HG03520 (cell line): ENCODE measurements around the gene BEST2.
"Not testable (repeated sequence)": the region's sequence is repeated elsewhere in the genome, so short reads cannot be mapped to it uniquely, and the experiment has no call there.

ENCODE experiments used
- ATAC-seq: cut with Tn5 transposase; IDR thresholded peaks from one replicate; pipeline ENCODE4 v1.9.1; 2021; ENCODE audit warnings: mild to moderate bottlenecking, moderate library complexity; ENCODE audit not compliant: unreplicated experiment

BEST2 gene

DNA sequence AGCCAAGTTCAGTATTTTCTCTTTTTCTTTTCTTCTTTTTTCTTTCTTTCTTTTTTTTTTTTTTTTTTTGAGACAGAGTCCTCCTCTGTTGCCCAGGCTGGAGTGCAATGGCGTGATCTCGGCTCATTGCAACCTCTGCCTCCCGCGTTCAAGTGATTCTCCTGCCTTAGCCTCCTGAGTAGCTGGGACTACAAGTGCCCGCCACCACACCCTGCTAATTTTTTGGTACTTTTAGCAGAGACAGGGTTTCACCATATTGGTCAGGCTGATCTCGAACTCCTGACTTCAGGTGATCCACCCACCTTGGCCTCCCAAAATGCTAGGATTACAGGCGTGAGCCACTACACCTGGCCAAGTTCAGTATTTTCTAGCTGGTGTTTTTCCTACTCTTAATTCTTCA, 46.0 kb downstream of the BEST2 start:
- ATAC-seq: not testable (repeated sequence)

DNA sequence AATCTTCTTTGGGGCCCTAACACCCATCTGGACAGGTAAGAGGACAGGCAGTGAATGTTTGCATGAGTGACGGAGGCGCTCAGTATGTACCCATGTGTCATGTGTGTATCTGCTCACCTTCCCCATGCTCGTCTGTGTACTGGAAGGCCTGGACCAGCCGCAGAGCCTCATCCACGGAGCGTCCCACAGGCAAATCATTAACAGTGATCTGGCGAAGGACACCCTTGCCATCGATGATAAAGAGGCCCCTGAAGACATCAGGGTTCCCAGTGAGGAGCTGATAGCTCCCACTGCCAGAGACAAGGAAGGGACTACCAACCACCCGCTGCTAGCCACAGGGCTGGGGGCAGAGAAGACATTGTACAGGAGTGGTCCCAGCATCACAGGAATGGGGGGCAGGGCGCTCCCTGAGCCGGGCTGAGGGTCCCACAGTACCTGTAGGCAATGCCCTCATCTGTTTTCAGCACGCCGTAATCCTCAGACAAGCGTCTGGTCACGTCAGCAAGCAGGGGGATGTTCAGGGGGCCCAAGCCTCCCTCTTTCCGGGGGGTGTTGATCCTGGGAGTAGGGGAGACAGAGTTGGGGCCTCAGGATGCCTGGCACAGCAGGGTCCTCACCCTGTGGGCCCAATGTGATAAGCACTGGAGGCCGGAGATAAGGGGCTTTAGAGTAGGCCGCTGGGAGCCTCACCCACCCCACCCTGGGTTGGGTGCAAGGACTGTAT, 48.3 kb downstream of the BEST2 start:
- no peak for ATAC-seq

DNA sequence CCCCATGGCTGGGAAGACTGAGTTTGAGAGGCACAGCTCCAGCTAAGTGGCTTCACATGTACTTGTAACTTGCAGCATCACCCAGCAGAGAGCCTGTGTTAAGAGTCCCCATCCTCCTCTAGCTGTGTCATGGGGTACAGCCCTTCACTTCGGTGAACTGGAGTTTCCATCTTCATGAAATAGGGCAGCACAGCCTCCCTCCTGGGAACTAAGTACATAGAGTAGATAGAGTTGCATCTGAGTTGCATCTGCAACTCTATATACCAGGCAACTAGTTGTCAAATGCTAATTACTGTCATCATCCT, 48.8 kb downstream of the BEST2 start:
- ATAC-seq: no peak

DNA sequence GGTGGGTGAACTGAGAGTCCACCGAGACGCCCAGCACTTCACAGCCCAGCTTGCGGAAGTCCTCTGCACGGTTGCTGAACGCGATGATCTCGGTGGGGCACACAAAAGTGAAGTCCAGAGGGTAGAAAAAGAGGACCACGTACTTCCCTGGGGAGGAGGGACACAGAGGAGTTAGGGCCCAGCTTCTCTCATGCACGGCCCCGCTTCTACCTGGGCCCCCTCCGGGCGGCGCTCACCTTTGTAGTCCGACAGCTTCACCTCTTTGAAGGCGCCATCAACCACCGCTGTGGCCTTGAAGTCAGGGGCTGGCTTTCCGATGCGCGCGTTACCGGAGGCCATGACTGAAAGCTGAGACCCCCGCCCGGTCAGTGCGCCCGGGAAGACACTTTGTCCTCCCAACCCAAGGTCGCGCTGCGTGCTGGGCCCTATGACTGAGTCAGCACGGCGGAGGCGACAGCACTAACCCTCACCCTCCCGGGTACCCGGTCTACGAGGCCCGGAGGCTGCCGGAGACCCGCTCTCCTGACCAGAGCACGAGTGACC, 49.4 kb downstream of the BEST2 start:
- no peak for ATAC-seq

DNA sequence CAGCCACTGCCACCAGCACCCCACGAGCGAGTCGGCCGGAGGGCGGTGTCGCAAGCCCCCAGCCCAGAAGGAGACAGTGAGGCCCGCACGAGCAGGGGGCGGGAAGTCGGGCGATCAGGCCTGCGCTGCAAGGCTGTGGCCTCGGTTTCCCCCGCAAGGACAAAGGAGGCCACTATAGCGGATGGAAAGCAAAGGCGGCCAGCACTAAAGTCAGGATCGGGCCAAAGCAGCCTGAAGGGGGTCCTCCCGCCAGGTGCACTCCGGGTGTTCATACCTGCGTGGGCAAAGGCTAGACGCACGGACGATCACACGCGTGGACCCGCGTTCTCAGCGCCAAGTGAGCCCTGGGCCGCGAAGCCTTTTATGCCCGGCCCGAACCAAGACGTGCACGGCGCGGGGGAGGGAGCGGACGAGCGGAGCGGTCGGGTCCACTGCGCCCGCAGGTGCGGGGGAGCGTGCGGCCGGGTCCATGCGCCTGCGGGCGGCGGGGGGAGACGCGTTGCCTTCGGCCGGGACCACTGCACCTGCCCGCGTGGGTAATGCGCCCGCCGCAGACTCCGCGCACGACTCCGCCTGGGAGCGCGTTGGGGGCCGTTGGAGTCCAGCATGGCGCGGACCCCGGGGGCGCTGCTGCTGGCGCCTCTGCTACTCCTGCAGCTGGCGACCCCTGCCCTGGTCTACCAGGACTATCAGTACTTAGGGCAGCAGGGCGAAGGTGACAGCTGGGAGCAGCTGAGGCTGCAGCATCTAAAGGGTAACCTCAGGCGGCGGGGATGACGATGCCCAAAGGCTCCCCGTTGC, 50.1 kb downstream of the BEST2 start, which contains the start of the genes PRDX2 and THSD8:
Gene PRDX2 (minus strand): TSS at position 335 of the 801 bp plus-strand sequence. CDS start 539 bp downstream, outside the sequence.
Gene THSD8 (plus strand): TSS at position 604 of the 801 bp plus-strand sequence. CDS start 3 bp downstream, at position 607.
- ATAC-seq: no peak

DNA sequence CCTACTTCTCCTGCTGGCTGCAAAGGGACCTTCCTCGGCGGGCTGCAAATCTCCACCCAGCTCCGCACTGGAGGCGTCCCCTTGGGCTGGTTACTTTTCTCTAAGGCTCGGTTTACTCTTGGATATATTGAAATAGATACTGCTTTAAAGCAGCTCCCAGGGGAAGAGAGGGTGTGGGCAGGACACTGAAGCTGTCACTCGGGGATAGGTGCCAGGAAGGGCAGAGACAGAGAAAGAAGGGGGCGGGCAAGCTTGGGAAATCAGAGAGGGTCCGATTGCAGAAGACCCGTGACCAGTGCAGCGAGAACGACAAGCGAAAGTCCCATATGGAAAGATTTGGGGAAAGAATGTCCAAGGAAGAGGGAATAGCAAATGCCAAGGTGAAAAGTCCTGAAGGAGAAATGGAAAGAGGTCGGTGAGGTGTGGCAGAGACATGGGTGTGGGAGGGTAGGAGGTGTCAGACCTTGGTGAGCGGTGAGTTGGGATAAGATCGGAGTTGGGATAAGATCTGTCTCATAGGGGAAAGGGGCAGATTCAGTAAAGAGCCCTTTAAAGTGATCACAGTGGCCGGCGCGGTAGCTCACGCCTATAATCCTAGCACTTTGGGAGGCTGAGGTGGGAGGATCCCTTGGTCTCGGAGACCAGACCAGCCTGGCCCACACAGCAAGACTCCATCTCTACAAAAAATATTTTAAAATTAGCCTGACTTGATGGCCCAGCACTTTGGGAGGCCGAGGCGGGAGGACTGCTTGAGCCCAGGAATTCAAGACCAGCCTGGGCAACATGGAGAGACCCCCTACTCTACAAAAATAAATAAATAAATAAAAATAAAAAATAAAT, 50.9 kb downstream of the BEST2 start:
- ATAC-seq: no peak

DNA sequence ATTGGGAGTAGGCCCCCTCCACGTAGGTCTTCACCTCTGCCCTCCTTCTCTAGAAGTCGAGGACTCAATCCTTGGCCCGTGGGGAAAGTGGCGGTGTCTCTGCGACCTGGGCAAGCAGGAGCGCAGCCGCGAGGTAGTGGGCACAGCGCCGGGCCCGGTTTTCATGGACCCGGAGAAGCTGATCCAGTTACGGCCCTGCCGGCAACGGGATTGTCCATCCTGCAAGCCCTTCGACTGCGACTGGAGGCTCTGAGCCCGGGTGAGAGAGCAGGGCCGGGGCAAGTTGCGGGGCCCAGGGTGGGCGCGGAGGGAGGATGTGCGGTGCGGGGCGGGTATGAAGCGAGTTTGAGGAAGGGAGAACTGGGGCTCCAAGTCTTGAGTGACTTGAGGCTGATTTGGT, 52.5 kb downstream of the BEST2 start:
- ATAC-seq: no peak

DNA sequence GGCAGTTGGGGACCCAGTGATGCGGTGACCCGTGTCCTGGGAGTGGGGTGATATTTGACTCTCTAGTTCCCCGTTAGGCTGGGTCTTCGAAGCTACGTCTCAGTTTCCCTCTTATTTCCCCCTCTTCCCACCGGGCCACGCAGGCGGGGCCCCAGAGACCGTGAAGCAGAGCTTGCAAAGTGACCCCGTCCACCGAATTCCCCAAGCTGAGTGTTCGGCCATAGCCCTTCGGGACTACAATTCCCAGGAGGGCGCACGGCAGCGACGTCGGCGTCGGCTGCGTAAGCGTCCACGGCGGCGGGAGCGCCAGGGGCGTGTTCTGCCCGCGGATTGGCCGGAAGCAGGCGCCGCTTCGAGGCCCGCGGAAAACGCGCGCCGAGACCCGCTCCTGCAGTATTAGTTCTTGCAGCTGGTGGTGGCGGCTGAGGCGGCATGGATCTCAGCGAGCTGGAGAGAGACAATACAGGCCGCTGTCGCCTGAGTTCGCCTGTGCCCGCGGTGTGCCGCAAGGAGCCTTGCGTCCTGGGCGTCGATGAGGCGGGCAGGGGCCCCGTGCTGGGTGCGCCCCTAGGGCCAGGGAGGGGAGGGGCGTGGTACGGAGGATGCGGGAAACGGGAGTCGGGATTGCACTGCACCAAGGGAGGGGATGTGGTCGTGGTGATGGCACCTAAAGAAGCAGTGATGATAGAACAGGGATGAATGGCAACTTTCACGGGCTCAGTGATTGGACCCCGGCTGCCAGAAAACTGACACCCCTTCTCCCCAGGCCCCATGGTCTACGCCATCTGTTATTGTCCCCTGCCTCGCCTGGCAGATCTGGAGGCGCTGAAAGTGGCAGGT, 54.9 kb downstream of the BEST2 start, which contains the start of gene RNASEH2A:
Gene RNASEH2A (plus strand): TSS at position 343 of the 840 bp plus-strand sequence. CDS start 90 bp downstream, at position 433.
- ATAC-seq: peak; percentile 79
